Nephron (organoid): Measurements from ENCODE around the gene ZNF724.

ENCODE experiments used
- H3K27ac Mint-ChIP-seq, 3 experiments: 2 replicates each; pipeline ENCODE4 v1.8.0; 2020; ENCODE audit warnings: mixed read lengths in 3 of 3, mild to moderate bottlenecking in 2 of 3, moderate library complexity in 1 of 3
- H3K27me3 Mint-ChIP-seq: 2 replicates; pipeline ENCODE4 v1.8.0; 2021; ENCODE audit warnings: low read depth, mild to moderate bottlenecking, moderate library complexity, mixed read lengths
- H3K36me3 Mint-ChIP-seq: 2 replicates; pipeline ENCODE4 v1.8.0; 2020; ENCODE audit warnings: low read depth, mixed read lengths
- H3K4me1 Mint-ChIP-seq: 2 replicates; pipeline ENCODE4 v1.8.0; 2020; ENCODE audit warnings: mixed read lengths
- H3K4me3 Mint-ChIP-seq, 3 experiments: 2 replicates each; pipeline ENCODE4 v1.8.0; 2020; ENCODE audit warnings: mild to moderate bottlenecking in 3 of 3, mixed read lengths in 3 of 3, moderate library complexity in 2 of 3
- H3K9me3 Mint-ChIP-seq: 2 replicates; pipeline ENCODE4 v1.8.0; 2020; ENCODE audit warnings: mixed read lengths
- CTCF ChIP-seq, 3 experiments: fragments of 200-600 bp; sonication (generic); IDR thresholded peaks; one replicate each; pipeline ENCODE4 v1.5.0; 2021; ENCODE audit warnings: antibody characterized with exemption in 3 of 3; ENCODE audit not compliant: unreplicated experiment in 3 of 3

Gene ZNF724

DNA sequence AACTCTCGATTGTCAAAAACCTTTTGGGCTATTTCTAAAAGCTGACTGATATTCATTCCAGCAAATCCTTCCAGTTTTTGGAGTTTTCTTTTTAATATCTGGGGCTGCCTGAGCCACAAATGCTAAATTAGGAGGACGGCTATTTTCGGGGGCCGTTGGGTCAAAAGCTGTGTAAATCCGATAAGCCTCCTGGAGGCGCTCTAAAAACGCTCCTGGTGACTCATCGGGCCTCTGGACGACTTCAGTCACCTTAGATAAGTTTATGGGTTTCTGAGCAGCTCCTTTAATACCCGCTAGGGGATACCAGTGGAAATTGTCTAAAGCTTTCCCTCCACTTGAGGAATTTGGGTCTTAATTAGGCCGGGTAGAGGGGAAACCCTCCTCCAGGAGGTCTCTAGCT lies 66.9 kb downstream of the ZNF724 start:
- TF ChIP-seq CTCF (IDR thresholded peaks at IDR 0.05; ENCODE audit: unreplicated experiment in 3 of 3), result no peak
- no peaks in the 10 kb centered on the region for H3K36me3 Mint-ChIP-seq
- no peaks in the 10 kb centered on the region for H3K4me1 Mint-ChIP-seq
- no peak overlapping the region for H3K4me3 Mint-ChIP-seq
- H3K27ac Mint-ChIP-seq, result no peak overlapping the region
- no peaks in the 10 kb centered on the region for H3K27me3 Mint-ChIP-seq
- H3K9me3 Mint-ChIP-seq, result peaks cover 80% of the 10 kb centered on the region
